A673 (cell line): ENCODE data around the gene KBTBD13.

ENCODE experiments used
- CTCF ChIP-seq: fragments of 300-800, 200-600 bp; sonication (generic); conservative IDR thresholded peaks from 2 replicates; pipeline ENCODE4 v1.5.1; 2017; ENCODE audit warnings: low read depth, mild to moderate bottlenecking, antibody characterized with exemption, low read length, moderate library complexity, mixed read lengths
- EZH2 ChIP-seq: fragments of 200-600 bp; sonication (generic); IDR thresholded peaks from 2 replicates; pipeline ENCODE4 v1.6.1; 2017; ENCODE audit warnings: borderline replicate concordance, low read depth, mild to moderate bottlenecking, mixed read lengths, antibody characterized with exemption, low read length; ENCODE audit not compliant: poor library complexity, severe bottlenecking

DNA sequence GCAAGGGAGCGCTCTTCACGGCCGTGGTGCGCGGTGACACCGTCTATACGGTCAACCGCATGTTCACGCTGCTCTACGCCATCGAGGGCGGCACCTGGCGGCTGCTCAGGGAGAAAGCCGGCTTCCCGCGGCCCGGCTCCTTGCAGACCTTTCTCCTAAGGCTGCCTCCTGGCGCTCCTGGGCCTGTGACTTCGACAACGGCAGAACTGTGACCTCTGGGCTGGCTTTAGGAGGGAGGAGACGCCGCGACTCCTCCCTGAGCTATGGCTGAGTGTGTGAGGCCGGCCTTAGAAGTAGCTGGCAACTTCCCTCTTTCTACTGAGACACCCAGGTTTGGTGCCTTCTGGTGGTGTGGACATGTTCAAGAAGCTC, 1.4 kb downstream of the KBTBD13 start:
- TF ChIP-seq CTCF: peak; percentile 79
- TF ChIP-seq EZH2: no peak
